Endothelial cell of umbilical vein (primary cell): ENCODE data around the gene MRPL48.

Experiments
- CTCF ChIP-seq, 2 donors: IDR thresholded peaks; 1 replicate in 1 of 2; 2 replicates in 1 of 2; pipeline ENCODE4 v1.5.1; 2011; ENCODE audit warnings: low read length in 2 of 2, mild to moderate bottlenecking in 2 of 2, moderate library complexity in 2 of 2, control low read depth in 1 of 2, inconsistent platforms in 1 of 2, low read depth in 1 of 2; ENCODE audit not compliant: insufficient read depth in 1 of 2; ENCODE audit errors: extremely low read depth in 1 of 2
- EZH2 ChIP-seq: IDR thresholded peaks from 2 replicates; pipeline ENCODE4 v1.6.1; 2012; ENCODE audit warnings: borderline replicate concordance, low read depth, mild to moderate bottlenecking, moderate library complexity, low read length, inconsistent platforms; ENCODE audit not compliant: severe bottlenecking
- FOS ChIP-seq: IDR thresholded peaks from 2 replicates; pipeline ENCODE4 v1.6.1; 2011; ENCODE audit warnings: mild to moderate bottlenecking, low read length, moderate library complexity, borderline replicate concordance; ENCODE audit not compliant: insufficient read depth
- GATA2 ChIP-seq: IDR thresholded peaks from 2 replicates; pipeline ENCODE4 v1.7.0; 2011; ENCODE audit warnings: low read depth, mild to moderate bottlenecking, moderate library complexity, mixed read lengths, low read length; ENCODE audit not compliant: insufficient read length, insufficient read depth
- JUN ChIP-seq: IDR thresholded peaks from 2 replicates; pipeline ENCODE4 v1.6.1; 2011; ENCODE audit warnings: borderline replicate concordance, low read depth; ENCODE audit not compliant: insufficient read length, insufficient read depth
- MAX ChIP-seq: IDR thresholded peaks from 2 replicates; pipeline ENCODE4 v1.6.1; 2011; ENCODE audit not compliant: insufficient read depth, insufficient read length
- MYC ChIP-seq: IDR thresholded peaks from one replicate; pipeline ENCODE4 v1.6.1; 2011; ENCODE audit warnings: mild to moderate bottlenecking, low read depth, low read length
- POLR2A ChIP-seq: IDR thresholded peaks from 2 replicates; pipeline ENCODE4 v1.6.1; 2012; ENCODE audit warnings: low read depth, mild to moderate bottlenecking, control low read depth, low read length
- POLR2AphosphoS5 ChIP-seq: IDR thresholded peaks from 2 replicates; pipeline ENCODE4 v1.6.1; 2012; ENCODE audit warnings: low read depth, mild to moderate bottlenecking, control low read depth, low read length, moderate library complexity; ENCODE audit not compliant: insufficient read depth

GRCh38 chr11:73750228-73750627 lies 37.4 kb upstream of the MRPL48 start:
- TF ChIP-seq MYC = no peak
- TF ChIP-seq CTCF (IDR thresholded peaks at IDR 0.05; ENCODE audit: extremely low read depth in 1 of 2, insufficient read depth in 1 of 2, low read depth in 1 of 2, low read length in 2 of 2) = no peak
- no peak for TF ChIP-seq POLR2AphosphoS5
- no peak for TF ChIP-seq EZH2
- TF ChIP-seq POLR2A = no peak
- TF ChIP-seq GATA2 = no peak
- no peak for TF ChIP-seq JUN
- no peak for TF ChIP-seq MAX
- TF ChIP-seq FOS = no peak
